Hepatocyte (in vitro differentiated cells): Measurements from ENCODE around the gene MBIP. TPM values are rescaled to one million over a fixed set of nuclear protein-coding genes. Genes with fewer than 3 reads are reported as not detected.

Experiments
- DNase-seq: peaks from one replicate; pipeline ENCODE4 v3.0.0-alpha.2; 2016; ENCODE audit warnings: low spot score
- H2AFZ ChIP-seq: fragments of 200-600 bp; sonication (generic); 2 replicates; pipeline ENCODE4 v1.6.0; 2016; ENCODE audit warnings: antibody characterized with exemption, mild to moderate bottlenecking
- H3K27ac ChIP-seq: fragments of 200-600 bp; sonication (generic); 2 replicates; pipeline ENCODE4 v1.5.1; 2016; ENCODE audit warnings: mild to moderate bottlenecking
- H3K27me3 ChIP-seq: fragments of 200-600 bp; sonication (generic); 2 replicates; pipeline ENCODE4 v1.6.1; 2016
- H3K36me3 ChIP-seq: fragments of 200-600 bp; sonication (generic); replicated peaks from 2 replicates; pipeline ENCODE4 v1.5.1; 2016; ENCODE audit warnings: low read depth; ENCODE audit not compliant: insufficient read depth
- H3K4me1 ChIP-seq: fragments of 200-600 bp; sonication (generic); 2 replicates; pipeline ENCODE4 v1.5.1; 2016; ENCODE audit warnings: mild to moderate bottlenecking, moderate library complexity; ENCODE audit not compliant: insufficient read depth
- H3K4me2 ChIP-seq: fragments of 200-600 bp; sonication (generic); 2 replicates; pipeline ENCODE4 v1.6.0; 2016
- H3K4me3 ChIP-seq: fragments of 200-600 bp; sonication (generic); 2 replicates; pipeline ENCODE4 v1.5.1; 2016; ENCODE audit warnings: mild to moderate bottlenecking
- H3K79me2 ChIP-seq: fragments of 200-600 bp; sonication (generic); 2 replicates; pipeline ENCODE4 v1.6.0; 2017; ENCODE audit warnings: mild to moderate bottlenecking
- H3K9me2 ChIP-seq: fragments of 200-600 bp; sonication (generic); replicated peaks from 2 replicates; pipeline ENCODE4 v1.6.0; 2017; ENCODE audit warnings: mild to moderate bottlenecking; ENCODE audit not compliant: insufficient read depth
- H3K9me3 ChIP-seq: fragments of 200-600 bp; sonication (generic); 2 replicates; pipeline ENCODE4 v1.5.1; 2016; ENCODE audit warnings: low read depth, mild to moderate bottlenecking
- H4K20me1 ChIP-seq: fragments of 200-600 bp; sonication (generic); 2 replicates; pipeline ENCODE4 v1.6.0; 2016; ENCODE audit warnings: mild to moderate bottlenecking; ENCODE audit not compliant: insufficient read depth, poor library complexity, severe bottlenecking
- EZH2 ChIP-seq: fragments of 200-600 bp; sonication (generic); IDR thresholded peaks from 2 replicates; pipeline ENCODE4 v1.6.1; 2016; ENCODE audit warnings: antibody characterized with exemption, mild to moderate bottlenecking, borderline replicate concordance
- EZH2phosphoT487 ChIP-seq: fragments of 200-600 bp; sonication (generic); IDR thresholded peaks from one replicate; pipeline ENCODE4 v1.6.1; 2018; ENCODE audit warnings: antibody characterized with exemption, mild to moderate bottlenecking, low read depth, moderate library complexity; ENCODE audit not compliant: unreplicated experiment, severe bottlenecking
- WGBS: methylation state at CpG from one replicate; pipeline ENCODE4 v1.1.6; 2016; ENCODE audit warnings: low lambda C conversion rate; ENCODE audit errors: missing lambda C conversion rate; 5-methylcytosine and 5-hydroxymethylcytosine counted together
- polyA plus RNA-seq: library from polyadenylated mRNA; unstranded; fragments of >200 nt; fragmentation: Nextera tagmentation; extraction: Ambion mirVana; gene quantifications from 2 replicates; pipeline ENCODE4 v1.2.1, GENCODE V29; 2016
- total RNA-seq: library from RNA; depleted of rRNA; stranded (reverse); fragments of >200 nt; gene quantifications from 2 replicates; pipeline ENCODE4 v1.2.3, GENCODE V29; 2014
- TF ChIP-seq, protein P1 (sequence below): fragments of 200-600 bp; sonication (generic); IDR thresholded peaks from 2 replicates; pipeline ENCODE4 v1.5.1; 2016; ENCODE audit warnings: antibody characterized with exemption, mild to moderate bottlenecking; ENCODE audit not compliant: poor library complexity

MBIP gene
- total and polyA plus RNA-seq, 2 experiments from 2014 or later: 27.8 to 28.4 TPM

DNA sequence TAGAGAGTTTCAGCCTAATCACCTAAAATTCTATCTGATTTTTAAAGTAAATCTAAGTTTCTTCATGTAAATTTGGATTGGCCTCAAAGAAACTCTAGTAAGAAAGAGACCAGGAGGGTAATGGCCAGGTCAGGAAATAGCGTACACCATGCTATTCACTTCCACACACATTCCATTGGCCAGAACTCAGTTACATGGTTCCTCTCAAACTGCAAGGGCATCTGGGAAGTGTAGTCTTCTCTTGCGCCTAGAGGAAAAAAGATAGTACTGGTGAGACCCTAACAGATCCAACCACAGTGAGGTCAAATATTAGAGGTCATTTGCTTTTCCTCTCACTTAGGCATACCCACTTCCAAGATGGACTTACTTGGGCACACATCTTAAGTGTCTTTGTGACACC is 39.1 kb downstream of the MBIP start:
- Histone ChIP-seq H3K79me2 (no peaks in the 10 kb centered on the region), H3K4me3 (no peak overlapping the region), H3K4me1 (no peaks in the 10 kb centered on the region), H3K4me2 (no peak overlapping the region), H2AFZ (no peak overlapping the region), H4K20me1 (no peaks in the 10 kb centered on the region), H3K9me3 (no peaks in the 10 kb centered on the region), H3K27me3 (no peaks in the 10 kb centered on the region), H3K9me2 (no peaks in the 10 kb centered on the region), H3K27ac (no peak overlapping the region), H3K36me3 (no peaks in the 10 kb centered on the region)
- TF ChIP-seq EZH2 (no peak), EZH2phosphoT487 (no peak)
- TF ChIP-seq, protein P1, sequence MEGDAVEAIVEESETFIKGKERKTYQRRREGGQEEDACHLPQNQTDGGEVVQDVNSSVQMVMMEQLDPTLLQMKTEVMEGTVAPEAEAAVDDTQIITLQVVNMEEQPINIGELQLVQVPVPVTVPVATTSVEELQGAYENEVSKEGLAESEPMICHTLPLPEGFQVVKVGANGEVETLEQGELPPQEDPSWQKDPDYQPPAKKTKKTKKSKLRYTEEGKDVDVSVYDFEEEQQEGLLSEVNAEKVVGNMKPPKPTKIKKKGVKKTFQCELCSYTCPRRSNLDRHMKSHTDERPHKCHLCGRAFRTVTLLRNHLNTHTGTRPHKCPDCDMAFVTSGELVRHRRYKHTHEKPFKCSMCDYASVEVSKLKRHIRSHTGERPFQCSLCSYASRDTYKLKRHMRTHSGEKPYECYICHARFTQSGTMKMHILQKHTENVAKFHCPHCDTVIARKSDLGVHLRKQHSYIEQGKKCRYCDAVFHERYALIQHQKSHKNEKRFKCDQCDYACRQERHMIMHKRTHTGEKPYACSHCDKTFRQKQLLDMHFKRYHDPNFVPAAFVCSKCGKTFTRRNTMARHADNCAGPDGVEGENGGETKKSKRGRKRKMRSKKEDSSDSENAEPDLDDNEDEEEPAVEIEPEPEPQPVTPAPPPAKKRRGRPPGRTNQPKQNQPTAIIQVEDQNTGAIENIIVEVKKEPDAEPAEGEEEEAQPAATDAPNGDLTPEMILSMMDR: no peak
- DNase-seq: no peak
- 76% methylated on average over 2 of the region's 2 CpGs for WGBS

DNA sequence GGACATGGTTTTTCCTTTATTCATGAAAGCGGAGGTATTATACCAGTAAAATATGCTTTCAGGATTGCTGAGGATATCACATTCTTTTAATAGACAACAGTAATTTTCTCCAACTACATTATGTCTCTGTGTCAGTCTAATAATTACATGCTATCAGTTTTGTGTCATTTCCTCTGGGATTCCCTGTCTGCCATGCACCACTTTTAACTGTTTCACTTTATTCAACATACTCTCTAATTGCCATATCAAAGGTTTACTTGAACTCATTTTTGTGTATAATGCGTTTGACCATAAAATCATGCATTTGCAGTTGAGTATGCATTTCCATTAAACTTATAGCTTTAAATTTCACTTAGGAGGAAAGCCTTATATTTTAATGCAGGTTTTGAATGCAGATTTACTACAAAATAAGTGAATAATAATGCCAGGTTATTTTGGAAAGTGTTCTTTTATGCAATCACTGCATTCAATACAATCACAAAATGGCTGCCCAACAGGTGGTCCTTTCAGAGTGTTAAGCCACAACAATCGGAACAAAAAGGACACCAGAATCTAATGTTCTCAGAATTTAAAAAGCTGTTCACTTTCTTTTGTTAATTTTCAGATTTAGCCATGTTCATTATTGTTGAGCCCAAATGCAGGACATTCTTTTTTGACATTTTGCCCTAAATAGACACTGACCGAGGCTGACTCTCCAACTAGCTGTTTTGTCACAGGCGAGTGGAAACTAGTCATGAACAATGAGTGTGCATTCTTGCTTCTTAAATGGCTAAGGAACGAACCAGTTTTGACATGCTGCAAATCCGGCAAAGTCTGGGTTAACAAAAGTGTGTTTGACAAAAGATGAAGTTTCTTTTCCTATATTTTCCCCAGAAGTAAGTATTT is 40.9 kb downstream of the MBIP start:
- no peak overlapping the region for H3K4me2 ChIP-seq
- no peak overlapping the region for H2AFZ ChIP-seq
- WGBS: 76% methylated on average over 7 of the region's 7 CpGs

DNA sequence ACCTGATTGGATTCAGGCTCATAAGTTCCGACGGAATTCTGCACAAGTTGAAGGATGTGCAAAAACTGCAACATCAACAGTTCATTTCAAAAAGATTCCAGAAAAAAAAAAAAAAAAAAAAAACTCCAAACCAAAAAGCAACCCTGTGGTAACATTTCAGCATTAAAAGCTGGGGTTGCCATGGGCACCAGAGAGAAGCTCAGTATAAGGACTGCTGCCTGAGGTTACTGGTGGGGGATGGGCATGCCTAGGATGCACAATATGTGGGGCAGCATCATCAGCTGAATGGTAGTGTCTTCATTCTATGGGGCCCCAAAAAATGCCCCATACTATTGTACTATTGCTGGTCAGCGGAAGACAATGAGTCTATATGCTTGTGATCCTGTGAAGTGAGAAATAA is 44.7 kb downstream of the MBIP start:
- Histone ChIP-seq H3K4me1 (no peaks in the 10 kb centered on the region), H3K4me2 (no peak overlapping the region), H3K36me3 (no peaks in the 10 kb centered on the region), H3K27me3 (peaks cover 3% of the 10 kb centered on the region), H3K9me3 (no peaks in the 10 kb centered on the region), H2AFZ (no peak overlapping the region), H3K4me3 (no peak overlapping the region), H3K9me2 (no peaks in the 10 kb centered on the region), H4K20me1 (no peaks in the 10 kb centered on the region), H3K27ac (no peak overlapping the region), H3K79me2 (no peaks in the 10 kb centered on the region)
- no peak for DNase-seq
- TF ChIP-seq, protein P1: no peak
- TF ChIP-seq EZH2: no peak
- TF ChIP-seq EZH2phosphoT487: no peak
- WGBS: 94% methylated on average over 3 of the region's 3 CpGs

More for the DNA sequence above, 40.9 kb downstream of the MBIP start:
- TF ChIP-seq, protein P1: no peak
- TF ChIP-seq EZH2phosphoT487 (no peak), EZH2 (no peak)
- Histone ChIP-seq H3K36me3 (no peaks in the 10 kb centered on the region), H3K9me2 (no peaks in the 10 kb centered on the region), H3K27me3 (peaks cover 3% of the 10 kb centered on the region), H4K20me1 (no peaks in the 10 kb centered on the region), H3K4me1 (no peaks in the 10 kb centered on the region), H3K9me3 (no peaks in the 10 kb centered on the region), H3K4me3 (no peak overlapping the region), H3K27ac (no peak overlapping the region), H3K79me2 (no peaks in the 10 kb centered on the region)
- DNase-seq: no peak
